LoVo (cell line): ENCODE results near the gene PLCD3.
A peak's percentile ranks its signal among the peaks of the same experiment; 100 is the strongest.

Experiments
- DNase-seq: peaks from one replicate; pipeline ENCODE4 v3.0.0-alpha.2; 2016; ENCODE audit warnings: low spot score

PLCD3 gene

GRCh38 chr17:45101883-45102811 is 30.2 kb downstream of the PLCD3 start:
- no peak for DNase-seq

DNA sequence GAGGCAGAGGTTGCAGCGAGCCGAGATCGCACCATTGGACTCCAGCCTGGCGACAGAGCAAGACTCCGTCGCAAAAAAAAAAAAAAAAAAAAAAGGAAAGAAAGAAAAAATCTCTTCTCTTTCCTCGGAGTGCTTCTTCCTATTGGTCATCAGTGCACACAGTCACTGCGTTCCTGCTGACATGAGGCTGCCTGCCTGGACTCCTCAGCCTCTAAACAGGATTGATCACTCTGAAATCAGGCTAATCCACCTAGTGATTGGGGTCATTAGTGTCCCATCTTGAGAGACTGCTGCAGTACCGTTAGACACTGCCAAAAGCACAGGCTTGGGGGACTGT is 30.8 kb downstream of the PLCD3 start:
- DNase-seq: no peak

GRCh38 chr17:45098869-45099616 is 33.3 kb downstream of the PLCD3 start:
- DNase-seq: peak; percentile 50

- no peak for DNase-seq
These were observed 34.0 kb downstream of the PLCD3 start for GRCh38 chr17:45098081-45098868.

DNA sequence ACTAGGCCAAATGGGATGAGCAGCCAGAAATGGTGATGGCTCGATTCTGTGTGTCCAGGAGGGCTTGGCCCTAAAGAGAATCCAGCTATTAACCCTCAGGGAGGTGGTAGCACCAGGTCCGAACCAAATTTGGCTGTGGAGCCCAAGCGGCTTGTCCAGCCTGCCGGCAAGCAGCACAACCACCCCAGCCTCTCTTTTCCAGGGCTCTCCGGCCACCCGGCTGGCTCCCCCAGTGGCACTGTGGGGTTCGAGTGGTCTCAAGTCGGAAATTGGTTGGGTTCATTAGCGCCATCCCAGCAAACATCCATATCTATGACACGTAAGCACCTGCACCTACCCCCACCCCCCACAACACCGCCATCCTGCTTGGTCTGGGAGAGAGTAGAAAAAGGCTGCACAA is 35.4 kb downstream of the PLCD3 start:
- DNase-seq: no peak

DNA sequence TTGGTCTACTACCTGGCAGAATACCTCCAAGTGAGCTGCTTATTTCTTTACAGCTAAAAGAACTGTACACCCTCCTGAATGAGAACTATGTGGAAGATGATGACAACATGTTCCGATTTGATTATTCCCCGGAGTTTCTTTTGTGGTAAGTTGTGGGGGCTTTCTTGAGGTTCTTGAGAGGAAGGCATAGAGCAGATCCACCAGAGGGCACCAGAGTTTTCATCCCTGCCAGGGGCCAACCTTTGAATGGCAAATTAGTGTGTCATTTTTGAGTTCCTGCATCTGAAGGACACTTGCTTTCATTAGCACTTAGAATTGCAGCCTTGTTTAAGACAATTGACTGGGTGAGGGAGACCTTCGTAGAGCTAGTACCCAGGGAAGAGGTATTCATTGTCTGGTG is 36.2 kb downstream of the PLCD3 start:
- DNase-seq: no peak

DNA sequence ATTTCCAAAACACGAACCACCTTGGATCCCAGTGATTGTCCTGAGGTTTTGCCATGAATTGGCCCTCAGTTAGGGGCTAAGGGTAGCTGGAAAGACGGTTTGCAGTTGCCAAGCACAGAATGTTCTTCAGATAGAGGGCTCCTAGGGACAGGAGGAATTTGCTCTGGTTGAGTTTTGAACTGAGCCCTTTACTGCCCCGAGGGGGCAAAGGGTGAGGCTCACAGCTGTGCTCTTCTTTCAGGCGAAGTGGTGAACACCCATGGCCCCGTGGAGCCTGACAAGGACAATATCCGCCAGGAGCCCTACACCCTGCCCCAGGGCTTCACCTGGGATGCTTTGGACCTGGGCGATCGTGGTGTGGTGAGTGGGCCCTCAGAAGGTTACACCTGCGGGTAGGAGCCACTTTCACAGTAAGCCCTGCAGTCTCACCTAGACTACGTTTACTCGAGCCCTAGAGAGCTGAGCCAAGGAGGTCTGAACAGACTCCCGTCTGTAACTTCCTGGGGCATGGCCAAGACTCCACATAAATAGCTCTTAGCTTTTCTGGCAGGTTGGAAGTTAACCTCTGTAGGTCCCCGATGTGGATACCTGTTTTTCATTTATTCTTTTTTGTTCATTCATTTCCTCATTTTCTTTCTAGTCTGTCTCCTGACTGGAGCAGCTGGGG is 38.7 kb downstream of the PLCD3 start:
- no peak for DNase-seq

GRCh38 chr17:45092911-45093430 is 39.3 kb downstream of the PLCD3 start:
- peak; percentile 25 for DNase-seq

DNA sequence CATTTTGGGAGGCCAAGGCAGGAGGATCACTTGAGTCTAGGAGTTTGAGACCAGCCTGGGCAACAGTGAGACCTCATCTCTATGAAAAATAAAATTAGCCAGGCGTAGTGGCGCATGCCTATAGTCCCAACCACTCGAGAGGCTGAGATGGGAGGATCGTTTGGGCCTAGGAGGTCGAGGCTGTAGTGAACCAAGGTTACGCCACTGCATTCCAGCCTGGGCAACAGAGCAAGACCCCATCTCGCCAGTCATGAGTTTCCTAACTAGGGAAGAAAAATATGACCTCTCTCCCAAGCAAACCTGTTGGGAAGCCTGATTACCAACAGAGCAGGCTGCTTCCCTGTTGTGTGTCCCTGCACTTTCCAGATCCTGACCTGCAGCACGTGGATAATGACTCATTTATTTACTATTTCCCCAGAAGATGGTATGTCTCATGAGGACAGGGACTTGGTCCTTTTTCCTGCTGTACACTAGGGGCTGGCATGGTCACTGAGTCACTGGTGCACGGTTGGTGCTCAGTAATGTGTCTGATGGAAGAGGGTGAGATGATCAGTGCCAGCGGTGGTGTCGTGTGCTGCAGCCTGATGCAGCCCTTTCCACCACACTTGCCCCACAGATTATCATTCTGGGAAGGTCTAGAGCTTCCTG is 40.4 kb downstream of the PLCD3 start:
- DNase-seq: no peak

- no peak for DNase-seq
These were observed 41.6 kb downstream of the PLCD3 start for GRCh38 chr17:45090711-45091110.

DNA sequence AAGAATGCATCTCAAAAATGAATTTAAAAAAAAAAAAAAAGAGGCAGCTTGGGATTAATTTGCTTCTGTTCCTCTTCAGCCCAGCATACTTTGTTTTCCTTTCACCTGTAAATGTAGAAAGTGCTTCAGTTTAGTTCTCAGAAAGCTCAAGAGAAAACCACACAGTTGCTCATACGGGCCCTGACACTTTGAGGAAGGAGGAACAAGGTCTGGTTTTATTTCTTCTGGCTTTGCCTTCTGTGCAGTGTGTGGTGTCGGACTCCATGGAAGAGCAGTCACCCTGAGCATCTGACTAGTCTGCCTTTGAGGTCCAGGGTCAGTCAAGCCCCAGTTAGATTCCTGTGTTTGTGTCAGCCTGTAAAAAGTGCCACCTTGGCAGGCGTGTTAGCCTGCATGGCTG is 43.6 kb downstream of the PLCD3 start:
- no peak for DNase-seq

DNA sequence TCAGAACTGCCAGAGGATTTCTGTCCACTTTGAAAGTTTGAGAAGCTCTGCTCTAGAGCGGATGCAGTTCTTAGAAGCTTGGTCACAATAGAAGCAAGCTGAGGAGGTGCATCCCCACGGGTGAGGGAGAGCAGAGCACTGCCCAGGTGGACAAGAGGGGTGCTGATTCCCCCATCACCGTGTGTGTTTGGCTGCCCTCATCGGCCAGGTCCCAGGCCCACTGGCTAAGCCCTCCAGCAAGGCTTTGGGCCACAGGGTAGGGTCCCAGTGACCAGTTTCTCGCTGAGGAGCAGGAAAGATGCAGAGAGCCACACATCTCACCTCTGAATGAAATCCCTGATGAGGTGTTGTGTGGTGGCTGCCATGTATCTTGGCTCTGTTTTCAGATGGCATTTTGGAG is 44.3 kb downstream of the PLCD3 start:
- DNase-seq: no peak

- DNase-seq: no peak
These were observed 44.8 kb downstream of the PLCD3 start for GRCh38 chr17:45087504-45087975.

GRCh38 chr17:45086865-45087503 is 45.3 kb downstream of the PLCD3 start:
- no peak for DNase-seq

DNA sequence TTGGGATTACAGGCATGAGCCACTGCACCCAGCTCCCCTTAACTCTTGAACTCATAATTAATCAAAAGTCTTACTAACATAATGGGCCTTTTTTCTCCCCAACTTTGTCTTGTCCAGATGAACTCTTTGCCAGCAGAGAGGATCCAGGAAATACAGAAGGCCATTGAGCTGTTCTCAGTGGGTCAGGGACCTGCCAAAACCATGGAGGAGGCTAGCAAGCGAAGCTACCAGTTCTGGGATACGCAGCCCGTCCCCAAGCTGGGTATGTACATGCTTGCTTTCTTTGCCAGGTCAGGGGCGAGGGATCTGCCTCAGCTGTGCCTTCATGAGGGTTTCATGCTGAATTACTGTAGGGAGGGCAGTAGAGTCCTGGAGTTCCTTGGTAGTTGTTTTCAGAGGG is 45.9 kb downstream of the PLCD3 start:
- no peak for DNase-seq

DNA sequence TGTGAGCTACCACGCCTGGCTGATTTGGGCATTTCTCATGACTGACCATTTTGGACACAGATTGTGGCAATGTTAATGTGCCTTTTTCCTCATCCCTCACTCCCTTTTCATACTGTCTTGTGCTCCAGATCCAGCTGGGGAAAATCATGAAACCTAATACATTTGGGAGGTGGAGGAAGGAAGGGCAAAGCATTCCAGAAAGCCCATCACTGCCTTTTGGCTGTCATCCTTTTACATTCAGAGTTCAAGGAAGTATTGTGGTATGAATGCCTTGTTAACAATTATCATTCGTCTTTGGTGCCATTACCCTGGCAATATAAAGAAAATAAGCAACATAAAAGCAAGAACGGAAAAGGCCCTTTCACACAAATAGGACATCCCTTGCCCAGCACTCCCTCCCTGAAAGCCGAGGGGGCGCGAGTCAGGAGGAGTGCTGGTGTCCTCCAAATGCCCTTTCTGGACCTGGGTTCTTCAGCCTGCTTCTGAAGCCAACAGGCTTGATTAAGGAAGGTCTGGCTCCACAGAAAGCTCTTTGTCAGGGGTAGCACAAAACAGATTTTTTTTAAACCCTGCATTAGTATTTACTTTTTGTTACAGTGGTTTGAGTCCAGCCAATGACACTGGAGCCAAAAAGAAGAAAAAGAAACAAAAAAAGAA is 51.1 kb downstream of the PLCD3 start:
- no peak for DNase-seq

DNA sequence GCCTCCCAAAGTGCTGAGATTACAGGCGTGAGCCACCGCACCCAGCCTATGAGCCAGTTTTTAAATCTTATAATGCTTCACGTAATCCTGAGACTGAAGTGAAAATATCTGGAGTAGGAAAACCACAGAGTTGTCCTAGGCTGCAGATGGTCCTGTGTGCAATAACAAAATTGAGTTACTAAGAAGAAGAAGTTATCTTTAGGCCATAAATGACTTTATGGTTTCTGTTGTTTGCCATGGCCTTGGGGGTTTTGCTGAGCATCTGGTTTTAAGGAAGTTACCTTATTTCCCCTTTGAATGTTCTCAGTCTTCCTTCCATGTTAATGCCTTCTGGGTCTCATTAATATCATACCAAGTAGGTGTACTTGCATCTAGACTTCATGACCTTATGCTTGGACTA is 54.7 kb downstream of the PLCD3 start:
- no peak for DNase-seq

DNA sequence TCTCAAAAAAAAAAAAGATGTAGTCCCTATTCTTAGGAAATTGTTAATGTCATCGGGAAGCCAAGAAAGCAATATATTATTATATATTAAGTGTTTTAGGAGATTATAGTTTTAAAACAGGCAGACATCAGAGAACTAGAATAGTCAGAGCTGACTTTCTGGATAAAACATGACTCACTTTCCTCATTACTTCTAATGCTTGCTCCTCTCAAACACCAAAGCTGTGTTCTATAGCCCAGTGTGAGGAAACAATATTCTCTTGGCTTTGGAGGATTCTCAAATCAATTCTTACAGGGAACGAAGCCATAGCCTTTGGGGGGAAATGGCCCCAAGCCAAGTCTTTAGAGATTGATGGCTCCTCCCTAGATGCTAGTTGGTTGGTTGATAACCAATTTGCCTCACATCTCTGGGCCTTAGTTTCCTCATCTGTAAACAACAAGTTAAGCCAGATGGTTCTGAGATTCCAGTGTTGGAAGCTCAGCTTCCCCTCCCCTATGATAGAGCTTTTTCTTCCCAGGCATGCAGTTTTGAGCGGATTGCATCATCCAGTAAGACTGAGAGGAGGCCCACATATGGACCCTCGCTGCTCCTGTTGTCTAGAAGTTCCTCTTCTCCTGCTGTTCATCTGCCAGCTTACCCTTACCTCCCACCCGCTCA is 58.8 kb downstream of the PLCD3 start:
- DNase-seq: no peak

GRCh38 chr17:45070809-45071208 is 61.5 kb downstream of the PLCD3 start:
- DNase-seq: no peak

- no peak for DNase-seq
These were observed 62.3 kb downstream of the PLCD3 start for GRCh38 chr17:45070001-45070400.
